Activated naive CD8-positive, alpha-beta T cell treated with anti-CD3 and anti-CD28 coated beads, Interleukin-2, amount 10 ng/mL, durations not matched to agents 7 days and 5 days (primary cell): Measurements from ENCODE around the gene CALCA. TPM values are rescaled to one million over a fixed set of nuclear protein-coding genes. Genes with fewer than 3 reads are reported as not detected.
A peak's percentile ranks its signal among the peaks of the same experiment; 100 is the strongest.
"Not testable (repeated sequence)": the region's sequence is repeated elsewhere in the genome, so short reads cannot be mapped to it uniquely, and the experiment has no call there.

ENCODE experiments used
- ATAC-seq: fragments of 150-1000 bp; cut with Tn5 transposase; one replicate; pipeline ENCODE4 v1.10.0; 2021; ENCODE audit warnings: low read depth, moderate library complexity
- POLR2A ChIA-PET: fragments of 350-600 bp; sonication (Branson Sonifier 250); formaldehyde crosslinking; loops from one replicate; lab custom pipeline; 2021; ENCODE audit warnings: antibody characterized with exemption; lab: Charles Lee
- DNase-seq: peaks from one replicate; pipeline ENCODE4 v3.0.0; 2021
- H3K27ac Mint-ChIP-seq: one replicate; pipeline ENCODE4 v1.8.0; 2022; ENCODE audit warnings: mild to moderate bottlenecking, mixed read lengths
- H3K27me3 Mint-ChIP-seq: one replicate; pipeline ENCODE4 v1.8.0; 2022; ENCODE audit warnings: mild to moderate bottlenecking, moderate library complexity, mixed read lengths
- H3K36me3 Mint-ChIP-seq: one replicate; pipeline ENCODE4 v1.8.0; 2021; ENCODE audit warnings: mild to moderate bottlenecking, mixed read lengths
- H3K4me1 Mint-ChIP-seq: one replicate; pipeline ENCODE4 v1.8.0; 2021; ENCODE audit warnings: mixed read lengths
- H3K4me3 Mint-ChIP-seq: one replicate; pipeline ENCODE4 v1.8.0; 2022; ENCODE audit warnings: mild to moderate bottlenecking, moderate library complexity, mixed read lengths
- H3K9me3 Mint-ChIP-seq: one replicate; pipeline ENCODE4 v1.8.0; 2021; ENCODE audit warnings: mixed read lengths
- total RNA-seq, 2 experiments: library from RNA; stranded (reverse); gene quantifications; one replicate each; pipeline ENCODE4 v1.2.3, GENCODE V29; 2021

Gene CALCA, protein sequence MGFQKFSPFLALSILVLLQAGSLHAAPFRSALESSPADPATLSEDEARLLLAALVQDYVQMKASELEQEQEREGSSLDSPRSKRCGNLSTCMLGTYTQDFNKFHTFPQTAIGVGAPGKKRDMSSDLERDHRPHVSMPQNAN
- not detected for total RNA-seq

- no peaks in the 10 kb centered on the region for H3K9me3 Mint-ChIP-seq
- H3K4me1 Mint-ChIP-seq, result peaks cover 25% of the 10 kb centered on the region
- H3K4me3 Mint-ChIP-seq, result peak within 1 kb of the TSS; percentile 81
- peaks cover 70% of the 10 kb centered on the region for H3K27me3 Mint-ChIP-seq
- POLR2A ChIA-PET, result no interaction called here
- DNase-seq, result no peak
- H3K36me3 Mint-ChIP-seq, result no peaks in the 10 kb centered on the region
- H3K27ac Mint-ChIP-seq, result no peak within 1 kb of the TSS
- no peak for ATAC-seq
Measured at GRCh38 chr11:14971865-14972580, at the start of gene CALCA. TSS of gene CALCA (minus strand) at chr11:14972351. CDS start at chr11:14971192, 1,159 bp downstream.

DNA sequence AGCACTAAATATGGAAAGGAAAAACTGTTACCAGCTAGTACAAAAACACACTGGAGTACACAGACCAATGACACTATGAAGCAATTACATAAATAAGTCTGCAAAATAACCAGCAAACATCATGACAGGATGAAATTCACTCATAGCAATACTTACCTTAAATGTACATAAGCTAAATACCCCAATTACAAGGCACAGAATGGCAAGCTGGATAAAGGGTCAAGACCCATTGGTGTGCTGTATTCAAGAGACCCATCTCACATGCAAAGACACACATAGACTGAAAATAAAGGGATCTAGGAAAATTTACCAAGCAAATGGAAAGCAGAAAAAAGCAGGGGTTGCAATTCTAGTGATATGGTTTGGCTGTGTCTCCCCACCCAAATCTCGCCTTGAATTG is 44.0 kb upstream of the CALCA start:
- no peak overlapping the region for H3K4me3 Mint-ChIP-seq
- no peaks in the 10 kb centered on the region for H3K4me1 Mint-ChIP-seq
- POLR2A ChIA-PET, result no interaction called here
- no peaks in the 10 kb centered on the region for H3K36me3 Mint-ChIP-seq
- DNase-seq, result no peak
- peaks cover 13% of the 10 kb centered on the region for H3K9me3 Mint-ChIP-seq
- H3K27me3 Mint-ChIP-seq, result peaks cover 23% of the 10 kb centered on the region
- no peak overlapping the region for H3K27ac Mint-ChIP-seq
- ATAC-seq, result no peak

GRCh38 chr11:15011776-15012345 is 39.7 kb upstream of the CALCA start:
- POLR2A ChIA-PET, result no interaction called here
- Mint-ChIP-seq H3K4me1 (no peaks in the 10 kb centered on the region), H3K27me3 (peaks cover 46% of the 10 kb centered on the region), H3K27ac (no peak overlapping the region), H3K4me3 (no peak overlapping the region), H3K9me3 (peaks cover 8% of the 10 kb centered on the region), H3K36me3 (no peaks in the 10 kb centered on the region)
- ATAC-seq, result no peak
- DNase-seq, result no peak

DNA sequence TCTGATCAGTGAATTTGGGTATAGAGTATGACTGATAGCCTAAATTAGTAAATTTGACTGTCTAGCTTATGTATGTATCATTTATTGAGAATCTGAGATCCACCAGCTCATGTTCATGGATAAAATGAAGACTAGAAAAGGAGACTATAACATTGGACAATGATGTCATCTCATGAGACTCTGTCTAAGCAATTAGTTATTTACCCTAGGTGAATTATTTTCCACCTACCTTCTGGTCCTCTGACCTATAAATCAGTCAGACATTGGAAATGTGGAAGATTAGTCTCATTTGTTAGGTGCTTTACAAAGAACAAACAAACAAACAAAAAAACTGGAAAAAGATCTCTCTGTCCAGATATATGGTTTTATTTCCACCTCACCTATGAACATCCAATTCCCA is 38.7 kb upstream of the CALCA start:
- POLR2A ChIA-PET, result no interaction called here
- Mint-ChIP-seq H3K9me3 (peaks cover 7% of the 10 kb centered on the region), H3K4me3 (no peak overlapping the region), H3K27ac (no peak overlapping the region), H3K27me3 (peaks cover 46% of the 10 kb centered on the region), H3K36me3 (no peaks in the 10 kb centered on the region), H3K4me1 (no peaks in the 10 kb centered on the region)
- DNase-seq (no peak), ATAC-seq (no peak)

DNA sequence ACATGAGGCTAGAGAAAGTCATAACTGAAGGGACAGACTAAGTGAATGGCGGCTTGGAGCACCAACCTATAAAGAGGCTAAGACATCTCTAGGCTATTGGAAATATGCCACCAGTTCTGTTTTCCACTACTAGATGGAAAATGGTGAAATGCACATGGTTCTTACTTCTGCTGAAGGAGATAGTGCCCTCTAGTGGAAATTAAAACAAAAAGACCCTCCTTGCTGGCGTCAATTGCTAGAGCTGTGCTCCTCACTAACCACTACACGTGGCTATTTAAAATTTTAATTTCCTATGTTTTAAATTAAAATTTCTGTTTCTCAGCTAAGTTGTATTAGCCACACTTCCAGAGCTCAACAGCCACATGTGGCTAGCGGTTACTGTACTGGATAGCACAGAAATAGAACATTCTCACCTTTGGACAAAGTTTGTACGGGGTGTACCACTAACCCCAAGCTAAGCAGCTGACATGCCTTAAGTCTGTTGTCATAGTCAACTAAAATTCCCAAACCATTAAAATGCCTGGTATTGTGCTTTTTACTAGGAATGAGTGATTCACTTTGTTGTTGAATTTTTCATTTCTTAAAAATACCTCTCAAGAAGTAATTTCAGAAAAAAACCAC is 34.1 kb upstream of the CALCA start:
- Mint-ChIP-seq H3K4me3 (no peak overlapping the region), H3K27ac (no peak overlapping the region), H3K36me3 (no peaks in the 10 kb centered on the region), H3K4me1 (no peaks in the 10 kb centered on the region), H3K9me3 (no peaks in the 10 kb centered on the region), H3K27me3 (peaks cover 55% of the 10 kb centered on the region)
- ATAC-seq, result peak; percentile 45
- POLR2A ChIA-PET, result no interaction called here
- DNase-seq, result no peak

GRCh38 chr11:14988133-14988532 is 16.0 kb upstream of the CALCA start:
- H3K27me3 Mint-ChIP-seq, POLR2A ChIA-PET, H3K36me3 Mint-ChIP-seq, H3K4me3 Mint-ChIP-seq, ATAC-seq, H3K27ac Mint-ChIP-seq, H3K4me1 Mint-ChIP-seq, H3K9me3 Mint-ChIP-seq, DNase-seq: not testable (repeated sequence)

- no peak overlapping the region for H3K4me3 Mint-ChIP-seq
- H3K36me3 Mint-ChIP-seq, result no peaks in the 10 kb centered on the region
- H3K9me3 Mint-ChIP-seq, result no peaks in the 10 kb centered on the region
- no peaks in the 10 kb centered on the region for H3K4me1 Mint-ChIP-seq
- POLR2A ChIA-PET, result no interaction called here
- peaks cover 26% of the 10 kb centered on the region for H3K27me3 Mint-ChIP-seq
- DNase-seq (no peak), ATAC-seq (no peak)
- no peak overlapping the region for H3K27ac Mint-ChIP-seq
Measured at GRCh38 chr11:14981507-14981906, 9.4 kb upstream of the CALCA start.

GRCh38 chr11:14980854-14981253 is 8.7 kb upstream of the CALCA start:
- POLR2A ChIA-PET, result no interaction called here
- H3K27ac Mint-ChIP-seq, result no peak overlapping the region
- ATAC-seq (no peak), DNase-seq (no peak)
- H3K27me3 Mint-ChIP-seq, result peaks cover 33% of the 10 kb centered on the region
- no peaks in the 10 kb centered on the region for H3K36me3 Mint-ChIP-seq
- no peaks in the 10 kb centered on the region for H3K4me1 Mint-ChIP-seq
- no peak overlapping the region for H3K4me3 Mint-ChIP-seq
- H3K9me3 Mint-ChIP-seq, result no peaks in the 10 kb centered on the region

GRCh38 chr11:14977101-14977880 is 5.1 kb upstream of the CALCA start:
- POLR2A ChIA-PET, result no interaction called here
- DNase-seq (no peak), ATAC-seq (no peak)
- H3K4me1 Mint-ChIP-seq, result peaks cover 21% of the 10 kb centered on the region
- H3K36me3 Mint-ChIP-seq, result no peaks in the 10 kb centered on the region
- no peak overlapping the region for H3K27ac Mint-ChIP-seq
- H3K9me3 Mint-ChIP-seq, result no peaks in the 10 kb centered on the region
- H3K27me3 Mint-ChIP-seq, result peaks cover 63% of the 10 kb centered on the region
- H3K4me3 Mint-ChIP-seq, result no peak overlapping the region

- Mint-ChIP-seq H3K27ac (no peak overlapping the region), H3K4me1 (peaks cover 25% of the 10 kb centered on the region), H3K9me3 (no peaks in the 10 kb centered on the region), H3K4me3 (peak overlapping the region; percentile 81), H3K36me3 (no peaks in the 10 kb centered on the region), H3K27me3 (peaks cover 71% of the 10 kb centered on the region)
- POLR2A ChIA-PET, result no interaction called here
- no peak for DNase-seq
- ATAC-seq, result no peak
Measured at GRCh38 chr11:14975252-14975587, 3.1 kb upstream of the CALCA start.

GRCh38 chr11:14974515-14975251 is 2.5 kb upstream of the CALCA start:
- H3K4me1 Mint-ChIP-seq, result peaks cover 25% of the 10 kb centered on the region
- H3K27me3 Mint-ChIP-seq, result peaks cover 74% of the 10 kb centered on the region
- H3K36me3 Mint-ChIP-seq, result no peaks in the 10 kb centered on the region
- H3K9me3 Mint-ChIP-seq, result no peaks in the 10 kb centered on the region
- POLR2A ChIA-PET, result interaction anchor here (0.9 kb wide), 1 partner anchor 100 kb away, joined by 3 read pairs; no protein-coding TSS in a partner anchor
- peak overlapping the region; percentile 81 for H3K4me3 Mint-ChIP-seq
- peak; percentile 75 for ATAC-seq
- peak; percentile 74 for DNase-seq
- no peak overlapping the region for H3K27ac Mint-ChIP-seq

GRCh38 chr11:14973621-14974514 is 1.7 kb upstream of the CALCA start:
- Mint-ChIP-seq H3K4me1 (peaks cover 25% of the 10 kb centered on the region), H3K4me3 (peak overlapping the region; percentile 81), H3K27me3 (peaks cover 73% of the 10 kb centered on the region), H3K36me3 (no peaks in the 10 kb centered on the region), H3K9me3 (no peaks in the 10 kb centered on the region), H3K27ac (no peak overlapping the region)
- POLR2A ChIA-PET, result interaction anchor here (0.9 kb wide), 1 partner anchor 101 kb away, joined by 3 read pairs; no protein-coding TSS in a partner anchor
- peak; percentile 66 for DNase-seq
- ATAC-seq, result peak; percentile 46
